Activated B cell treated with CpG ODN at 0.5 μM for 24 hours (primary cell): ENCODE results near the gene TRPV3. TPM values are rescaled to one million over a fixed set of nuclear protein-coding genes. Genes with fewer than 3 reads are reported as not detected.

Source experiments
- ATAC-seq: fragments of 200-7000 bp; cut with Tn5 transposase; one replicate; pipeline ENCODE4 v1.10.0; 2021; ENCODE audit warnings: low read depth, mild to moderate bottlenecking, moderate library complexity
- CTCF ChIA-PET: fragments of 350-600 bp; sonication (Branson Sonifier 250); formaldehyde crosslinking; loops from one replicate; lab custom pipeline; 2021; ENCODE audit warnings: antibody characterized with exemption; lab: Charles Lee
- POLR2A ChIA-PET: fragments of 350-600 bp; sonication (Branson Sonifier 250); formaldehyde crosslinking; loops from one replicate; lab custom pipeline; 2021; ENCODE audit warnings: antibody characterized with exemption; lab: Charles Lee
- DNase-seq: peaks from one replicate; pipeline ENCODE4 v3.0.0; 2022
- H3K27ac Mint-ChIP-seq: one replicate; pipeline ENCODE4 v1.8.0; 2020; ENCODE audit warnings: mixed read lengths
- H3K27me3 Mint-ChIP-seq: one replicate; pipeline ENCODE4 v1.8.0; 2021; ENCODE audit warnings: mixed read lengths
- H3K36me3 Mint-ChIP-seq: one replicate; pipeline ENCODE4 v1.8.0; 2021; ENCODE audit warnings: low read depth, mixed read lengths
- H3K4me1 Mint-ChIP-seq: one replicate; pipeline ENCODE4 v1.8.0; 2021; ENCODE audit warnings: mixed read lengths
- H3K4me3 Mint-ChIP-seq: one replicate; pipeline ENCODE4 v1.8.0; 2020; ENCODE audit warnings: mild to moderate bottlenecking, mixed read lengths
- H3K9me3 Mint-ChIP-seq: one replicate; pipeline ENCODE4 v1.8.0; 2020; ENCODE audit warnings: mixed read lengths
- intact Hi-C: fragments of 100-400 bp; cut with micrococcal nuclease; formaldehyde crosslinking; loops from one replicate; pipeline ENCODE4 v1.15.1; 2024
- total RNA-seq: library from RNA; stranded (reverse); gene quantifications from 2 replicates; pipeline ENCODE4 v1.2.3, GENCODE V29; 2022
- TF ChIP-seq, protein P1 (sequence below): fragments of 200-600 bp; IDR thresholded peaks from one replicate; pipeline ENCODE4 v1.8.0; 2022; ENCODE audit warnings: antibody characterized with exemption, mild to moderate bottlenecking

Gene TRPV3
- total RNA-seq, result 6.6 and 10.2 TPM in 2 replicates

DNA sequence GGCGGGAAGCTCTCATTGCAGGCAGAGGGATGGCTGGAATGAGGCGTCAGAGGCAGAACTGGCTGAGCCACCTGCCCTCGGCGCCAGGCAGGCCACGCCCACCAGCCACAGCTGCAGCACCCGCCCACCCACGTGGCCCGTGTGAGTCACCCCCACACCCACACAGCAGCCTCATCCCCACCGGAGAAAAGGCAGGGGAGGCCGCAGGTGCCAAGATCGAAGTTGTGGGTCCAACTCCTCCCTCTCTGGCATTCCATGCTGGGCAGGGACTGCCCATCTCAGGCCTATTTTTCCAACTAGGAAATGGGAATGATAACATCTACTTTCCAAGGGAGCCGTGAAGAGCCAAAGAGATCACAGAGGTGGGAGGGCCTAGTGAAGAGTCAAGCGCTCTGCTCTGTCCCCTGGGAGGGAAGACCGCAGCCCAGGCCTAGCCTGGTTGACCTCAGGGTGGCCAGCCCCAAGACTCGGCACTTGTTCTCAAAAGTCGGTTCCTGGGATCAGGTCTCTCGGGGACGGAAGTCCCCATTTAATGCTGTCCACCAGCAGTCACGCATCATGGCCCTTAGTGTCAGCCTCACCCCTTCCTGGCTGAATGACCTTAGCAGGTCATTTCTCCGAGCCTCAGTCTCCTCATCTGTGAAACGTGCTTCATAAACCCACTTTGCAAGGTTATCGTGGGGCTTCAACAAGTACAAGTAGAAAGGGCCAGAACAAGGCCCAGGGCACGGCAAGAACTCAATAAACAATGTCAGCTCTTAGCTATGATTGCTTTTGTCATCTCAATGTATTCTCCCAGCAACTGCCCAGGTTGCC, at the start of gene TRPV3:
Gene TRPV3, minus strand, starts transcription at position 45 of the 816 bp plus-strand sequence. CDS start 2,962 bp downstream, outside the sequence.
- ChIA-PET CTCF (interaction anchor here (1.3 to 1.9 kb wide), 2 partner anchors 22 to 78 kb away, joined by 3 to 6 read pairs; partner anchors contain the start of gene SHPK), POLR2A (interaction anchor here (0.6 to 1.5 kb wide), 4 partner anchors 12 to 78 kb away, joined by 4 to 10 read pairs (median 7); partner anchors contain the start of genes CTNS and SHPK)
- Mint-ChIP-seq H3K9me3 (no peaks in the 10 kb centered on the region), H3K27me3 (peaks cover 8% of the 10 kb centered on the region), H3K27ac (peak within 1 kb of the TSS; percentile 88), H3K4me3 (peak within 1 kb of the TSS; percentile 61), H3K4me1 (peaks cover 45% of the 10 kb centered on the region), H3K36me3 (no peaks in the 10 kb centered on the region)
- intact Hi-C loops, result loop anchor here (2.0 to 5.0 kb wide), 3 partner anchors 23 to 354 kb away; partner anchors contain the start of genes CTNS and SHPK
- ATAC-seq (peak; percentile 55), DNase-seq (peak; percentile 61)
- TF ChIP-seq, protein P1, sequence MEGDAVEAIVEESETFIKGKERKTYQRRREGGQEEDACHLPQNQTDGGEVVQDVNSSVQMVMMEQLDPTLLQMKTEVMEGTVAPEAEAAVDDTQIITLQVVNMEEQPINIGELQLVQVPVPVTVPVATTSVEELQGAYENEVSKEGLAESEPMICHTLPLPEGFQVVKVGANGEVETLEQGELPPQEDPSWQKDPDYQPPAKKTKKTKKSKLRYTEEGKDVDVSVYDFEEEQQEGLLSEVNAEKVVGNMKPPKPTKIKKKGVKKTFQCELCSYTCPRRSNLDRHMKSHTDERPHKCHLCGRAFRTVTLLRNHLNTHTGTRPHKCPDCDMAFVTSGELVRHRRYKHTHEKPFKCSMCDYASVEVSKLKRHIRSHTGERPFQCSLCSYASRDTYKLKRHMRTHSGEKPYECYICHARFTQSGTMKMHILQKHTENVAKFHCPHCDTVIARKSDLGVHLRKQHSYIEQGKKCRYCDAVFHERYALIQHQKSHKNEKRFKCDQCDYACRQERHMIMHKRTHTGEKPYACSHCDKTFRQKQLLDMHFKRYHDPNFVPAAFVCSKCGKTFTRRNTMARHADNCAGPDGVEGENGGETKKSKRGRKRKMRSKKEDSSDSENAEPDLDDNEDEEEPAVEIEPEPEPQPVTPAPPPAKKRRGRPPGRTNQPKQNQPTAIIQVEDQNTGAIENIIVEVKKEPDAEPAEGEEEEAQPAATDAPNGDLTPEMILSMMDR, result no peak

- DNase-seq (no peak), ATAC-seq (no peak)
- CTCF ChIA-PET, result interaction anchor here (1.5 to 3.4 kb wide), 2 partner anchors 134 to 224 kb away, joined by 4 to 13 read pairs; no protein-coding TSS in a partner anchor
- TF ChIP-seq, protein P1, result no peak
- no peaks in the 10 kb centered on the region for H3K9me3 Mint-ChIP-seq
- H3K27ac Mint-ChIP-seq, result no peak overlapping the region
- POLR2A ChIA-PET, result no interaction called here
- no peak overlapping the region for H3K4me3 Mint-ChIP-seq
- intact Hi-C loops, result loop anchor here (2.0 kb wide), 1 partner anchor 79 kb away; no protein-coding TSS in a partner anchor
- peaks cover 10% of the 10 kb centered on the region for H3K36me3 Mint-ChIP-seq
- H3K27me3 Mint-ChIP-seq, result no peaks in the 10 kb centered on the region
- peaks cover 4% of the 10 kb centered on the region for H3K4me1 Mint-ChIP-seq
Measured at GRCh38 chr17:3603870-3604259, 46.3 kb upstream of the TRPV3 start.

- no peak for DNase-seq
- intact Hi-C loops, result loop anchor here (2.0 kb wide), 1 partner anchor 80 kb away; no protein-coding TSS in a partner anchor
- H3K27ac Mint-ChIP-seq, result no peak overlapping the region
- peaks cover 5% of the 10 kb centered on the region for H3K36me3 Mint-ChIP-seq
- ChIA-PET CTCF (interaction anchor here (1.2 to 3.4 kb wide), 6 partner anchors 33 to 555 kb away, joined by 3 to 13 read pairs (median 6); partner anchors contain the start of genes CTNS and SHPK), POLR2A (interaction anchor here (1.0 to 1.1 kb wide), 2 partner anchors 10 to 224 kb away, joined by 3 read pairs; no protein-coding TSS in a partner anchor)
- no peaks in the 10 kb centered on the region for H3K9me3 Mint-ChIP-seq
- H3K4me3 Mint-ChIP-seq, result no peak overlapping the region
- TF ChIP-seq, protein P1, result no peak
- no peaks in the 10 kb centered on the region for H3K27me3 Mint-ChIP-seq
- H3K4me1 Mint-ChIP-seq, result peaks cover 4% of the 10 kb centered on the region
- no peak for ATAC-seq
Measured at GRCh38 chr17:3603119-3603869, 45.7 kb upstream of the TRPV3 start.

DNA sequence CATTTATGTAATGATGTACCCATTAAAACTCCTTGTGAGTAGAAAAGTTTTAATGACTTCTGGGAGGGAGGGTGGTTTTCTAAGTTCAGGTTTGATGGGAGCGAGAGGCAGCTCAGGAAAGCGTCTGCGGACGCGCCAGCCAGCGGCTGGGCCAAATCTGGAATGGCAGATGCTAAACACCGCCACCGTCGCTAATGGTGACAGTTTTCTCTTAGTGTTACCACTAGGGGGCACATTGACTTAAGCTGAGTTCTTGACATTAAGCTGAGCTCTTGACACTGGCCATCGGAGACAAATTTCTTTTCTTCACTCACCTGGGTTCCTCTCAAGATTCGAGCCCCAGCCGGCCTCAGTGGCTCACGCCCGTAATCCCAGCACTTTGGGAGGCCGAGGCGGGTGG, 44.9 kb upstream of the TRPV3 start:
- TF ChIP-seq, protein P1, result no peak
- intact Hi-C loops, result loop anchor here (1.0 to 2.0 kb wide), 2 partner anchors 46 to 80 kb away; no protein-coding TSS in a partner anchor
- DNase-seq (no peak), ATAC-seq (peak; percentile 58)
- ChIA-PET POLR2A (interaction anchor here (0.6 to 1.1 kb wide), 4 partner anchors 11 to 225 kb away, joined by 3 to 4 read pairs (median 3); no protein-coding TSS in a partner anchor), CTCF (interaction anchor here (0.6 to 3.4 kb wide), 8 partner anchors 20 to 554 kb away, joined by 3 to 13 read pairs (median 4); partner anchors contain the start of genes CTNS and SHPK)
- H3K27ac Mint-ChIP-seq, result no peak overlapping the region
- H3K4me1 Mint-ChIP-seq, result peaks cover 4% of the 10 kb centered on the region
- H3K27me3 Mint-ChIP-seq, result no peaks in the 10 kb centered on the region
- no peaks in the 10 kb centered on the region for H3K9me3 Mint-ChIP-seq
- no peak overlapping the region for H3K4me3 Mint-ChIP-seq
- H3K36me3 Mint-ChIP-seq, result peaks cover 3% of the 10 kb centered on the region
